K562 (cell line): Measurements from ENCODE around the gene GANAB. TPM values are rescaled to one million over a fixed set of nuclear protein-coding genes. Genes with fewer than 3 reads are reported as not detected.
A peak's percentile ranks its signal among the peaks of the same experiment; 100 is the strongest.

Source experiments
- CREB1 ChIP-seq, 2 experiments: sonication (generic) in 1 of 2; formaldehyde crosslinking in 1 of 2; IDR thresholded peaks; 2 replicates each; pipeline versions ENCODE4 v1.6.1 to v1.8.0; 2012 to 2022; ENCODE audit warnings: inconsistent platforms in 1 of 2, mild to moderate bottlenecking in 1 of 2, missing genetic modification reagents in 1 of 2, moderate library complexity in 1 of 2
- EHMT2 ChIP-seq: fragments of 450-650 bp; IDR thresholded peaks from 2 replicates; pipeline ENCODE4 v1.6.1; 2018; ENCODE audit warnings: antibody characterized with exemption
- ELF1 ChIP-seq: fragments of 200-800 bp; sonication (Bioruptor generic); IDR thresholded peaks from 2 replicates; pipeline ENCODE4 v1.6.1; 2016; ENCODE audit warnings: missing genetic modification characterization, missing compliant biosample characterization
- ETV6 ChIP-seq, 3 experiments: fragments of 150-350 bp in 1 of 3; sonication (generic) in 1 of 3; formaldehyde crosslinking in 1 of 3; IDR thresholded peaks; 2 replicates each; pipeline versions ENCODE4 v1.6.1 to v1.8.0; 2014 to 2022; ENCODE audit warnings: borderline replicate concordance in 2 of 3, low read depth in 2 of 3, antibody characterized with exemption in 1 of 3, low read length in 1 of 3, mild to moderate bottlenecking in 1 of 3, missing genetic modification reagents in 1 of 3
- L3MBTL2 ChIP-seq: fragments of 450-650 bp; IDR thresholded peaks from 2 replicates; pipeline ENCODE4 v1.6.1; 2016; ENCODE audit warnings: mild to moderate bottlenecking, moderate library complexity
- MTA1 ChIP-seq: fragments of 450-650 bp; IDR thresholded peaks from 2 replicates; pipeline ENCODE4 v1.6.1; 2017; ENCODE audit warnings: borderline replicate concordance
- RBM39 ChIP-seq: fragments of 200-400 bp; formaldehyde crosslinking; optimal IDR thresholded peaks from 2 replicates; pipeline ENCODE3; 2018; ENCODE audit warnings: low read depth, low read length
- SLC30A9 ChIP-seq: fragments of 250-450 bp; sonication (Bioruptor Pico); IDR thresholded peaks from 2 replicates; pipeline ENCODE4 v1.8.0; 2022; ENCODE audit warnings: mild to moderate bottlenecking, moderate library complexity
- SMC3 ChIP-seq: conservative IDR thresholded peaks from 2 replicates; pipeline ENCODE4 v1.6.1; 2011; ENCODE audit warnings: low read depth, low read length, improper control_type of control experiment; ENCODE audit not compliant: insufficient read depth
- SREBF1 ChIP-seq: fragments of 150-350 bp; IDR thresholded peaks from 2 replicates; pipeline ENCODE4 v1.6.1; 2014; ENCODE audit warnings: antibody characterized with exemption, low read depth, low read length, borderline replicate concordance
- SRSF3 ChIP-seq: fragments of 200-400 bp; formaldehyde crosslinking; IDR thresholded peaks from 2 replicates; pipeline ENCODE4 v1.6.1; 2016; ENCODE audit warnings: mild to moderate bottlenecking, low read length, moderate library complexity; ENCODE audit not compliant: insufficient read depth
- SRSF7 ChIP-seq: fragments of 200-400 bp; formaldehyde crosslinking; optimal IDR thresholded peaks from 2 replicates; pipeline ENCODE3; 2017; ENCODE audit warnings: mild to moderate bottlenecking, low read depth, low read length
- YY1 ChIP-seq, 3 experiments: IDR thresholded peaks; 2 replicates each; pipeline ENCODE4 v1.6.1; 2011; ENCODE audit warnings: low read length in 2 of 3, mild to moderate bottlenecking in 2 of 3, moderate library complexity in 2 of 3, borderline replicate concordance in 1 of 3, control low read depth in 1 of 3, low read depth in 1 of 3; ENCODE audit not compliant: insufficient read depth in 3 of 3, insufficient replicate concordance in 2 of 3, control insufficient read depth in 1 of 3, insufficient read length in 1 of 3; ENCODE audit errors: extremely low read depth in 1 of 3
- ZNF3 ChIP-seq: fragments of 250-450 bp; sonication (Bioruptor Pico); IDR thresholded peaks from 2 replicates; pipeline ENCODE4 v1.5.0; 2021; ENCODE audit warnings: mild to moderate bottlenecking, moderate library complexity
- polyA plus RNA-seq, 8 experiments: library from polyadenylated mRNA; depleted of rRNA in 4 of 8; stranded (reverse) in 5 of 8; unstranded in 3 of 8; fragments of >200 nt; fragmentation: Nextera tagmentation in 2 of 8; fragmentation: Illumina TruSeq in 1 of 8; extraction: Ambion mirVana in 2 of 8; extraction: Trizol in 1 of 8; gene quantifications; 2 replicates each; pipeline versions ENCODE4 v1.2.1 to v1.2.3, GENCODE V29; 2011 to 2014; ENCODE audit warnings: inconsistent platforms in 1 of 8, missing spikeins in 1 of 8
- total RNA-seq, 7 experiments: library from RNA; depleted of rRNA in 6 of 7; stranded (reverse); fragments of >200 nt in 6 of 7; fragmentation: Illumina TruSeq in 2 of 7; extraction: Trizol in 2 of 7; gene quantifications; 2 replicates each; pipeline versions ENCODE4 v1.2.1 to v1.2.3, GENCODE V29; 2011 to 2021; ENCODE audit warnings: low replicate concordance in 1 of 7
- TF ChIP-seq, protein P1 (sequence below): fragments of 250-450 bp; sonication (Bioruptor Pico); IDR thresholded peaks from 2 replicates; pipeline ENCODE4 v1.8.0; 2021; ENCODE audit warnings: moderate library complexity, mild to moderate bottlenecking, inconsistent platforms
- TF ChIP-seq, protein P2 (sequence below): fragments of 450-650 bp; IDR thresholded peaks from 2 replicates; pipeline ENCODE4 v1.6.1; 2017; ENCODE audit warnings: antibody characterized with exemption

The GANAB gene
- total and polyA plus RNA-seq, 9 of the 15 experiments (the other 6 are each of a cell fraction or from before 2014, with no cell fraction given), result 6.5 to 284 (median 161) TPM

DNA sequence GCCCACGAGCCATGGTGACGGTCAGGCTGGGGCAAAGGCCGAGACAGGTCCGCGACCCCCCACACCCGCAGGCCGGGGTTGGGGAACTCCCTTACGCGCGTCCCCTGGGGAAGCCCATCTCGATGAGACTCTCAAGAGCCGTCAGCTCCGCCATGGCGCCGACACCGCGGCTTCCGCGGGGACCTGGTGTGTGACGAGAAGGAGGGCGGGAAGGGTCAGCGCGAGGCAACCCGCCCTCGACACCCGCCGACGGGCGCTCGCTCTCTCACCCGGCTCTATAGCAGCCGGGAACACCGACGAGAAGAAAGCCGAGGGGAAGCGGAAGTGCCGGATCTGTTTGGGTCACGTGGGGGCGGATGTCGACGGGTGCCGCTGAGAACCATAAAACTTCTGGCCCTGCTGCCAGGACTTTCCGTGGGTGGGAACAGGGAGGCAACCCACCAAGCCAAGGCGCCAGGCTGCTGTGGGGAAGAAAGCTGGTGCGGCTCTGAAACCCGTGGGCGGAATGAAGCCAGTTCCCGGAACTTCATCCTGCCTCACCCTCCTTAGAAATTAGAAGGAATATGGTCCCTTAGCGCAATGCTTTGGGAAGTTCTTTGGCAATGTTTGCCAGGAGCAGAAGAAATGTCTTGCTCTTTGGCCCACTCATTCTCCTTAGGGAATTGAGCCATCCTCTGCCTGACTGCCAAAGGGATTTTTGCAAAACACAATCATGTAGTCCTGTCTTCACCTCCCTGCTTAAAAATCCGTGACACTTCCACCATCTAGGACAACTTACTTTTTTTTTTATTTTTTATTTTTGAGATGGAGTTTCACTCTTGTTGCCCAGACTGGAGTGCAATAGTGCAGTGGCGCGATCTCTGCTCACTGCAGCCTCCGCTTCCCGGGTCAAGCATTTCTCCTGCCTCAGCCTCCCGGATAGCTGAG lies 32.6 kb upstream of the GANAB start, which contains the start of gene UBXN1 (continued):
- TF ChIP-seq RBM39 (no peak), L3MBTL2 (peak; percentile 91), SREBF1 (no peak), SMC3 (no peak), ELF1 (tag) (peak; percentile 96), YY1 (IDR thresholded peaks at IDR 0.05; ENCODE audit: borderline replicate concordance in 1 of 3, control insufficient read depth in 1 of 3, extremely low read depth in 1 of 3, insufficient read depth in 3 of 3, insufficient read length in 1 of 3, insufficient replicate concordance in 2 of 3, low read depth in 1 of 3, low read length in 2 of 3) (peak in 2 of 3 experiments; percentile 40 to 67), SRSF3 (no peak), ETV6 (IDR thresholded peaks at IDR 0.05; ENCODE audit: borderline replicate concordance in 1 of 2, low read depth in 2 of 2, low read length in 1 of 2) (peak; percentile 33 to 55; a peak in 2 of 4 replicates), ETV6 (CRISPR knock-in tag; IDR thresholded peaks at IDR 0.05; ENCODE audit: borderline replicate concordance) (no peak), SRSF7 (no peak), MTA1 (no peak), SLC30A9 (CRISPR knock-in tag) (no peak), EHMT2 (no peak), ZNF3 (CRISPR knock-in tag) (no peak), CREB1 (IDR thresholded peaks at IDR 0.05) (no peak), CREB1 (CRISPR knock-in tag; IDR thresholded peaks at IDR 0.05) (no peak)
- TF ChIP-seq, protein P1, sequence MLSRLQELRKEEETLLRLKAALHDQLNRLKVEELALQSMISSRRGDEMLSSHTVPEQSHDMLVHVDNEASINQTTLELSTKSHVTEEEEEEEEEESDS, result no peak
- TF ChIP-seq, protein P2, sequence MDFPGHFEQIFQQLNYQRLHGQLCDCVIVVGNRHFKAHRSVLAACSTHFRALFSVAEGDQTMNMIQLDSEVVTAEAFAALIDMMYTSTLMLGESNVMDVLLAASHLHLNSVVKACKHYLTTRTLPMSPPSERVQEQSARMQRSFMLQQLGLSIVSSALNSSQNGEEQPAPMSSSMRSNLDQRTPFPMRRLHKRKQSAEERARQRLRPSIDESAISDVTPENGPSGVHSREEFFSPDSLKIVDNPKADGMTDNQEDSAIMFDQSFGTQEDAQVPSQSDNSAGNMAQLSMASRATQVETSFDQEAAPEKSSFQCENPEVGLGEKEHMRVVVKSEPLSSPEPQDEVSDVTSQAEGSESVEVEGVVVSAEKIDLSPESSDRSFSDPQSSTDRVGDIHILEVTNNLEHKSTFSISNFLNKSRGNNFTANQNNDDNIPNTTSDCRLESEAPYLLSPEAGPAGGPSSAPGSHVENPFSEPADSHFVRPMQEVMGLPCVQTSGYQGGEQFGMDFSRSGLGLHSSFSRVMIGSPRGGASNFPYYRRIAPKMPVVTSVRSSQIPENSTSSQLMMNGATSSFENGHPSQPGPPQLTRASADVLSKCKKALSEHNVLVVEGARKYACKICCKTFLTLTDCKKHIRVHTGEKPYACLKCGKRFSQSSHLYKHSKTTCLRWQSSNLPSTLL, result no peak
- TF ChIP-seq, all 486 proteins: peak for 134
